ENCODE data around the gene INPP5B.
"Not testable (repeated sequence)": the region's sequence is repeated elsewhere in the genome, so short reads cannot be mapped to it uniquely, and the experiment has no call there.

The INPP5B gene

GRCh38 chr1:37914719-37915475 lies 32.0 kb downstream of the INPP5B start:
- DNase-seq (ENCODE audit: low read depth): no peak

DNA sequence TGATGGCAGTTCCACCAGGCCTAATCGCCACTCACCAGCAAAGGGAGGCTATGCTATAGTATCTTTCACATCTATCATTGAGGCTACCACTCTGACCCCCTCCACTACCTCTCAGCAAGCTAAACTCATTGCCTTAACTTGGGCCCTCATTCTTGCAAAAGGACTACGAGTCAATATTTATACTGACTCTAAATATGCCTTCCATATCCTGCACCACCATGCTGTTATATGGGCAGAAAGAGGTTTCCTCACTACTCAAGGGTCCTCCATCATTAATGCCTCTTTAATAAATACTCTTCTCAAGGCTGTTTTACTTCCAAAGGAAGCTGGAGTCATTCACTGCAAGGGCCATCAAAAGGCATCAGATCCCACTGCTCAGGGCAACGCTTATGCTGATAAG lies 35.4 kb downstream of the INPP5B start:
- not testable (repeated sequence) for DNase-seq (ENCODE audit: low read depth)

- DNase-seq (ENCODE audit: low read depth): not testable (repeated sequence)
Measured at GRCh38 chr1:37910886-37911285, 36.0 kb downstream of the INPP5B start.

- DNase-seq (ENCODE audit: low read depth): not testable (repeated sequence)
Measured at GRCh38 chr1:37908531-37908930, 38.3 kb downstream of the INPP5B start.

GRCh38 chr1:37907416-37908125 lies 39.3 kb downstream of the INPP5B start:
- not testable (repeated sequence) for DNase-seq (ENCODE audit: low read depth)

DNA sequence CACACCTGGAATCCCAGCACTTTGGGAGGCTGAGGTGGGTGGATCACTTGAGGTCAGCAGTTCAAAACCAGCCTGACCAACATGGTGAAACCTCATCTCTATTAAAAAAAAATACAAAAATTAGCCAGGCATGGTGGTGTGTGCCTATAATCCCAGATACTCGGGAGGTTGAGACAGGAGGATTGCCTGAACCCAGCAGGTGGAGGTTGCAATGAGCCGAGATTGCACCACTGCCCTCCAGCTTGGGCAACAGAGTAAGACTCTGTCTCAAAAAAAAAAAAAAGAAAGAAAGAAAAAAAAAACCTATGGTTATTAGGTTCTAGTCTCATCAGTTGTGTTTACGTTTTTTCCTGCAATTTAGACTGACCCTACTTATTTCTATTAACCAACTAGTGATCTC lies 40.3 kb downstream of the INPP5B start:
- not testable (repeated sequence) for DNase-seq (ENCODE audit: low read depth)

GRCh38 chr1:37905727-37906126 lies 41.1 kb downstream of the INPP5B start:
- DNase-seq (ENCODE audit: low read depth): peak; percentile 16

GRCh38 chr1:37903921-37904320 lies 42.9 kb downstream of the INPP5B start:
- not testable (repeated sequence) for DNase-seq (ENCODE audit: low read depth)

- no peak for DNase-seq (ENCODE audit: low read depth)
Measured at GRCh38 chr1:37902983-37903382, 43.9 kb downstream of the INPP5B start.

DNA sequence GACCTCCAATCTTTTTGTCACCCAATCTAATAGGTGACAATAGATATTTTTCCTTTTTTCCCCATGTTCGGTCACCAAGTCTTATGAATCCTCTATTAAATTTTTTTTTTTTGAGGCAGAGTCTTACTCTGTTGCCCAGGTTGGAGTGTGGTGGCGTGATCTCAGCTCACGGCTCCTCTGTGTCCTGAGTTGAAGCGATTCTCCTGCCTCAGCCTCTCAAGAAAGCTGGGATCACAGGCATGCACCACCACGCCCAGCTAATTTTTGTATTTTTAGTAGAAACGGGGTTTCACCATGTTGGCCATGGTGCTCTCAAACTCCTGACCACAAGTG lies 45.0 kb downstream of the INPP5B start:
- DNase-seq (ENCODE audit: low read depth): no peak

- no peak for DNase-seq (ENCODE audit: low read depth)
Measured at GRCh38 chr1:37901191-37901892, 45.5 kb downstream of the INPP5B start.

DNA sequence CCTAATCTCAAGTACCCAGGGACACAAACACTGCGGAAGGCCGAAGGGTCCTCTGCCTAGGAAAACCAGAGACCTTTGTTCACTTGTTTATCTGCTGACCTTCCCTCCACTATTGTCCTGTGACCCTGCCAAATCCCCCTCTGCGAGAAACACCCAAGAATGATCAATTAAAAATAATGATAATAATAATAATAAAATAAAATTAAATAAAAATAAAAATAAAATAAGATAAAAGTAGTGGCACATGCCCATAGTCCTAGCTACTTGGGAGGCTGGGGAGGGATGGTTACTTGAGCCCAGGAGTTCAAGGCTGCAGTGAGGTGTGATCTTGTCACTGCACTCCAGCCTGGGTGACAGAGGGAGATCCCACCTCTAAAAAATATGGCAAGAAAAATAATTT lies 49.3 kb downstream of the INPP5B start:
- DNase-seq (ENCODE audit: low read depth): not testable (repeated sequence)

DNA sequence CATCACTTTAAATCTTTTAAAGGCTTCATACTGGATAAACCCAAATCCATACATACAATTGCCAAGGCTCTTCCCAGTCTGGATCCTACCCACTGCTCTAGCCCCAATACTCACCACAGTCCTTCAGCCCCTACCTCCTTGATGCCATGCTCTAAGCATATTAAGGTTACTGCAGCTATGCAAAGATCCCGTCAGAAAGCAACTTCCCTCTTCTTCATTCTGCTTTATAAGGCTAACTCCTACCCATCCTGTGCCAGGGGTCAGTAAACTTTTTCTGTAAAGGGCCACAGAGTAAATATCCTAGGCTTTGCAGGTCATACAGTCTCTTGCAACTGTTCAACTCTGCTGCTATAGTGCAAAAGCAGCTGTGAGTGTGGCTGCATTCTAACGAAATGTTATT lies 53.2 kb downstream of the INPP5B start:
- no peak for DNase-seq (ENCODE audit: low read depth)

DNA sequence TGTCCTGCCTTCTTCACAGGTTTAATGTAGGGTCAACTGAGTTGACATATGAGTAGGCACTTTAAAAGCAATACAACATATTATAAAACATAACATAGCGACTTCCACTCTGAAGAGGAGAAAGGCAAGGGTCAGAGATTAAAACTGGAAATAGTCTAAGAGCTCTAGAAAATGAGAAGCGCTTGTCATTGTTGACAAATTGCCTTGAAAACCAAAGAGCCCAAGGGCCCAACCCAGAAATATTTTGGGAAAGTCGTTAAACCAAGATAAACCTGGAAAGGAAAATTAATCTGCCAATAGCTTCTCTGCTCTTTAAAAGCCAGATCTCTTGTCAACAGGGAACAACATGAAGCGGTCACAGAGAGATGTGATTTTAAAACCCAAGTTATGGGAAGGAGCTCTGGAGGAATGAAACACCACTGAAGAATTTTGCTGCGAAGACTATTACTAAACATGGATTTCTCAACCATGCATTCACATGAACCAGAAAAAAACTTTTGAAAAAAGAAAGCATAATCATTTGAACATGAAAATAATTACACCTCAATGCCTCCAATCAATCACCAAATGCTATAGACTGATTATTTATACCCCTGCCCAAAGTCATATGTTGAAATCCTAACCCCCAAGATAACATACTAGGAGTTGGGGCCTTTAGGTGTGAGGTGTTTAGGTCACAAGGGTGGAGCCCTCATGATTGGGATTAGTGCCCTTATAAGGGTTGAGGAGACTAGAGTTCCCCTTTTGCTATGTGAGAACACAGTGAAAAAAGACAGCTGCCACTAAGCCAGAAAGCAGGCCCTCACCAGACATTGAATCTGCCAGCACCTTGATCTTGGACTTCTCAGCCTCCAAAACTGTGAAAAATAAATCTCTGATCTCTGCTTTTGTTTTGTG lies 54.5 kb downstream of the INPP5B start:
- peak; percentile 88 for DNase-seq (ENCODE audit: low read depth)

DNA sequence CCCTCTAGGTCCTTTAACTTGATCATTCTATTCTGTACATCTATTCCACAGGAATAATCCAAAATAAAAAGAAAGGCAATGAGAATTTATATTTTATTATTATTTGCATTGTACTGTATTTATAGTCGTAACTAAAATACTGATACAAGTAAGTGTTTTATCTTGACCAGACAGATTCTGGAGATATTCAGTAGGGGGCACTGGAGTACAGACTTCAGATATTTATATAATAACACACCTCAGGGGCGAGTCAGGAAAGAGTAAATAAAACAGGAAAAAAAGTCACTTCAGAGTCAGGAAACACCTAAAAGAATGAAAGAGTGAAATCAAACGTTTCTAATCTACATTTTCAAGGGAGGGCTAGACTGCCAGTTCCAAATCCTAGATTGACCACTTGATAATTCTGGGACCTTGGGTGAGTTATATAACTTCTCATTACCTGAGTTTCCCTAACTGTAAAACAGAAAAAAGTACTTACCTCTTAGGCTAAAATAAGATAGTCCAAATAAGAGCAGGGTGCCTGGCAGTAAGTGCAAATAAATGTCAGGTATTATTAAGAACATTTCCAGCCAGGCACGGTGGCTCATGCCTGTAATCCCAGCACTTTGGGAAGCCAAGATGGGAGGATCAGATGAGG lies 56.4 kb downstream of the INPP5B start:
- peak; percentile 55 for DNase-seq (ENCODE audit: low read depth)

DNA sequence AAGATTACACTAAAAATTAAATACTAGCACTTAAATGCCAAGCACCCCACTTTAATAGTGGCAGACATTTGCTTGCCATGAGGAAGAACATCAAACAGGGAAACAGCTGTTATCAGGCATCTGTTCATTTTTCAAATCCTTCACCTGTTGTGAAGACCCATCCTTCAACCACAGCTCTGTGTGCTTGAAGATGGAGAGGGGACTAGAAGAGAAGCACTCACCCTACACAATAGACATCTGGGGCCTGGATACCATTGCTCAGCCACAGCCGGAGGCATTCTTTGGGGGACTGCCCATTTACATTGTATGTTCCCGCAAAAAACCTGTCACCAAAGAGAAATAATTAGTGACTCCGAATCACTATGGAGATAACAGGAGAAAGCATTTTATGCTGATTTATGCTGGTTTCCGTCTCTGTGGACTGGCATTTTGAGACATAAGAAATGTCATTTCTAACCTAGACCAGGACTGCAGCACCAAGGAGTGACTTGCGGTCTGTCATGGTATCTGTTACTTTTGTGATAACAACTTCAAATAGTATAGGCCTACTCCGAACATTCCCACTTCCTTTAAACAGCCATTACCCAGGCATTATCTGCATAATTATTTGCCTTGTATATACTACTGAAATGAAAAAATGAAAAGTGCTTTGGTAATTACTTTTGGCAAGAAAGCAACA lies 58.7 kb downstream of the INPP5B start:
- DNase-seq (ENCODE audit: low read depth): no peak

DNA sequence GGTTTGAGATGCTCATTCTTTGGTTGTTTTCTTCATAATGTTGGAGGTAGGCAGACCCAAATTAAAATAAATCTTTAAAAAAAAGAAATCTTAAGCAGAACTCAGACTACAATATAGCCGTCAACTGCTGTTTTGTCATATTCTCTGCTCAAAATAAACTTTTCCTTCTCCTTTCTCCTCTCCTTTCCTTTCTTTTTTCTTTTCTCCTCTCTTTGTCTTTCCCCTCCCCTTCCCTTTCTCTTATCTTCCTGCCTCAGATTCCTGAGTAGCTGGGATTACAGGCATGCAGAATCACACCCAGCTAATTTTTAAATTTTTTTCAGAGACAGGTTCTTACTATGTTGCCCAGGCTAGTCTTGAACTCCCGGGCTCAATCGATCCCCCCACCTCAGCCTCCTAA lies 62.7 kb downstream of the INPP5B start:
- DNase-seq (ENCODE audit: low read depth): no peak

- DNase-seq (ENCODE audit: low read depth): no peak
Measured at GRCh38 chr1:37883671-37884070, 63.2 kb downstream of the INPP5B start.

DNA sequence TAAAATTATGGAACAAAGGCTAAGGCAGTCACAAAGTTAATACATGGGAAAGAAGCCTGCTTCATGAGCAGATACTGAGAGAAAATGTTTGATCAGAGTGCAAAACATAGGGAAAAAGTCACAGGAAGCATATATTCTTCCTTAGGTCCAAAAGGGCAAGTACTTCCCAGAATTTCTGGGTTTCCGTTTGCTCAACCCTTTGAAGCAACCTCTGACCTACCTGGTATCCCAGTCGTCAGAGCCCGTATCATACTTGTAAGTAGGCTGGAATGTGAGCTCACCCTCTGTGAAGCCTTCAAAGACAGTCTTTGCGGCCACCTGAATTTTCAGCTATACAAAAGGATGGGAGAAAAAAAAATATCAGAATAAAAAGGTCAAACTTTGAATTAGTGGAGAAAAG lies 67.0 kb downstream of the INPP5B start:
- DNase-seq (ENCODE audit: low read depth): no peak

GRCh38 chr1:37878071-37878470 lies 68.8 kb downstream of the INPP5B start:
- no peak for DNase-seq (ENCODE audit: low read depth)

DNA sequence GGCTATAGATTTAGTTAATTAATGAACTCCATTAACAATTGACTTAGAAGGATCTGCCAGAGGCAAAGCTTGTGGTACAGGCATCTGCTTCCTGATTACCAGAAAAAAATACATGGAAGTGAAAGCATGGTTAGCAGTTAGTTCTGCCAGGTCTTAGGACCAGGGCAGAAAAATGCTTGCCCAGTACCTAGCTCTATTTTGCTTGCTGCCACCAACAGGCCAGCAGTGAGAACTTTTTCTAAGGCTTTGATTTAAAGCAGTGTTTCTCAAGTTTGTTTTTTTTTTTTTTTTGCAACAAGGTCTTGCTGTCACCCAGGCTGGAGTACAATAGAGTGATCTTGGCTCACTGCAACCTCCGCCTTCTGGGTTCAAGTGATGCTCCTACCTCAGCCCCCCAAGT lies 71.0 kb downstream of the INPP5B start:
- peak; percentile 29 for DNase-seq (ENCODE audit: low read depth)
